Activated naive CD4-positive, alpha-beta T cell treated with anti-CD3 and anti-CD28 coated beads, Interleukin-2, amount 10 ng/mL, durations not matched to agents 5 hours and 36 hours (primary cell): ENCODE results near the gene PNPLA4. TPM values are rescaled to one million over a fixed set of nuclear protein-coding genes. Genes with fewer than 3 reads are reported as not detected.

Experiments used
- total RNA-seq, 2 experiments: library from RNA; stranded (reverse); gene quantifications; one replicate each; pipeline ENCODE4 v1.2.3, GENCODE V29; 2021

The PNPLA4 gene, protein sequence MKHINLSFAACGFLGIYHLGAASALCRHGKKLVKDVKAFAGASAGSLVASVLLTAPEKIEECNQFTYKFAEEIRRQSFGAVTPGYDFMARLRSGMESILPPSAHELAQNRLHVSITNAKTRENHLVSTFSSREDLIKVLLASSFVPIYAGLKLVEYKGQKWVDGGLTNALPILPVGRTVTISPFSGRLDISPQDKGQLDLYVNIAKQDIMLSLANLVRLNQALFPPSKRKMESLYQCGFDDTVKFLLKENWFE
- 1 to 10 TPM; 6.1 to 6.8 TPM for total RNA-seq

DNA sequence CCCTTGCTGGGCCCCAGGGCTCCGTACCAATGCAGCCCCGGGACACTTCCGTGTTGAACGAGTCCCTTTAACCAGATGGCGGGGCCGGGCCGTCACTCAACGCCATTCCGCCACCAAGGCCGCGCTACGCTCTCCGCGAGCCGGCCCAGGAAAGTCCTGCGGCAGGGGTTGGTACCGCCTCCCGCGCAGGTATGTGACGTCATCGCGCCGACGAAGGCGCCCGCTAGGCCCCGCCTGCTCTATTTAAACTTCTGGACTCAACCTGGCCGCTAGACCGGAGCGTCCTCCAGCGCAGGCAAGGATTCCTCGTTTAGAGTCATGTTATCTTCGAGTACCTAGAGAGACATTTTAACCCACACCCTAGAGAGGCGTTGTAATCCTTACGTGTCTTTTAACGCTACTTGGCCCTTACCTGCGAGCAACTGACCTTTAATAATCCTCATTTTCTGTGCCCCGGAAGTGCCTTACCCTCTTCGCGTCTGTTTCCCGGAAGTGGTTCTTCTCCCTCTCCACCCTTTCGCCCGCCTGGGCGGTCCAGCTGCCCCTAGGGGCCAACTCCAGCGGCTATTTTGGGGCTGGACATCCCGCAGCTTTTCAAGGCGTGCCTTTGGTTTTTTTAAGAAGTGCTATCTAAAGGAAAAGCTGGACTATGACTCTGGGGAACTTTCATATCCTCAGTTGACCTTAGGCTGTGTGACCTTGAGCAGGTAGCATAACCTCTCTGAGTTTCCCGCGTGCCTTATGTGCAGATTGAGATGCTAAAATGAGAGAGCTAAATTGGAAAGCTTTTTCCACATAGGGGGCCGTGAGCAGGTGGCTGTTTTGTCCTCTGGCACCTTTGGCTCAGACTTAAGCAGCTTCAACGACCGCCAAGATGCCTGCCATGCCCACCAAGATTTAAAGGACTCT lies at the start of gene PNPLA4:
TSS of gene PNPLA4 (minus strand) at position 155 of the 909 bp plus-strand sequence. CDS start 1,294 bp downstream, outside the sequence.

Other genes with a start within 250 kb of the PNPLA4 start
- gene VCX, start 84.2 kb downstream of the PNPLA4 start, total RNA-seq = not detected
- gene VCX2, start 243.9 kb upstream of the PNPLA4 start, total RNA-seq = not detected